ENCODE results near the gene HDAC4. TPM values are rescaled to one million over a fixed set of nuclear protein-coding genes. Genes with fewer than 3 reads are reported as not detected.

HDAC4 gene
- total and polyA plus RNA-seq, 9 of the 15 experiments (the other 6 are each of a cell fraction or from before 2014, with no cell fraction given) = 0.11 to 20.2 (median 4.0) TPM

GRCh38 chr2:239255218-239255617 lies 145.6 kb downstream of the HDAC4 start:
- no peaks in the 10 kb centered on the region for H3K36me3 ChIP-seq (ENCODE audit: control insufficient read depth, insufficient read depth, low read length)
- in situ Hi-C loops (cut with MboI) (no loop called here), intact Hi-C loops (cut with micrococcal nuclease) (no loop called here)
- H3K79me2 ChIP-seq (ENCODE audit: control insufficient read depth, insufficient read depth, low read length) = peaks cover 74% of the 10 kb centered on the region
- no peak overlapping the region for H3K4me2 ChIP-seq (ENCODE audit: insufficient read depth, low read length)
- DNase-seq (ENCODE audit: extremely low read depth in 1 of 4, low spot score in 3 of 4) (no peak), ATAC-seq (no peak), FAIRE-seq (no peak)
- 86% methylated on average over 4 of the region's 5 CpGs for WGBS (ENCODE audit: insufficient coverage, low coverage, missing lambda C conversion rate)
- peaks cover 15 to 30% of the 10 kb centered on the region in 2 experiments for H3K4me1 ChIP-seq (replicated peaks in 1 of 2; ENCODE audit: control insufficient read depth in 2 of 2, insufficient read depth in 2 of 2, low read length in 2 of 2)
- H2AFZ ChIP-seq (ENCODE audit: low read depth, low read length) = no peak overlapping the region
- no TSS peak for BruUV-seq (replicated peaks)
- no peaks in the 10 kb centered on the region for H3K27me3 ChIP-seq (ENCODE audit: control insufficient read depth in 2 of 2, insufficient read depth in 2 of 2, low read length in 2 of 2)
- H3K9me1 ChIP-seq (ENCODE audit: control insufficient read depth, insufficient read depth, low read length) = no peaks in the 10 kb centered on the region
- no peaks in the 10 kb centered on the region for H4K20me1 ChIP-seq (replicated peaks; ENCODE audit: control insufficient read depth, insufficient read depth, low read length)
- POLR2A ChIA-PET = interaction anchor here (0.6 kb wide), 1 partner anchor 136 kb away, joined by 3 read pairs; no protein-coding TSS in a partner anchor
- H3K4me3 ChIP-seq = no peak overlapping the region
- no peaks in the 10 kb centered on the region for H3K9me3 ChIP-seq (replicated peaks; ENCODE audit: control insufficient read depth, insufficient read depth, low read depth, low read length)
- H3K27ac ChIP-seq (ENCODE audit: extremely low read depth, low read depth, low read length) = no peak overlapping the region
- CTCF ChIA-PET (ENCODE audit: low intra/inter-chr PET ratio) = no interaction called here
- no peak overlapping the region for H3K9ac ChIP-seq (ENCODE audit: insufficient read depth in 1 of 2, low read depth in 2 of 2, low read length in 2 of 2)
- TF ChIP-seq POLR2AphosphoS2 (IDR thresholded peaks at IDR 0.05; ENCODE audit: low read length) = no peak
- no peak for TF ChIP-seq ZNF699 (CRISPR knock-in tag; IDR thresholded peaks at IDR 0.05; ENCODE audit: insufficient replicate concordance)
- TF ChIP-seq ZNF324 (CRISPR knock-in tag; IDR thresholded peaks at IDR 0.05) = no peak
- TF ChIP-seq, protein P1, sequence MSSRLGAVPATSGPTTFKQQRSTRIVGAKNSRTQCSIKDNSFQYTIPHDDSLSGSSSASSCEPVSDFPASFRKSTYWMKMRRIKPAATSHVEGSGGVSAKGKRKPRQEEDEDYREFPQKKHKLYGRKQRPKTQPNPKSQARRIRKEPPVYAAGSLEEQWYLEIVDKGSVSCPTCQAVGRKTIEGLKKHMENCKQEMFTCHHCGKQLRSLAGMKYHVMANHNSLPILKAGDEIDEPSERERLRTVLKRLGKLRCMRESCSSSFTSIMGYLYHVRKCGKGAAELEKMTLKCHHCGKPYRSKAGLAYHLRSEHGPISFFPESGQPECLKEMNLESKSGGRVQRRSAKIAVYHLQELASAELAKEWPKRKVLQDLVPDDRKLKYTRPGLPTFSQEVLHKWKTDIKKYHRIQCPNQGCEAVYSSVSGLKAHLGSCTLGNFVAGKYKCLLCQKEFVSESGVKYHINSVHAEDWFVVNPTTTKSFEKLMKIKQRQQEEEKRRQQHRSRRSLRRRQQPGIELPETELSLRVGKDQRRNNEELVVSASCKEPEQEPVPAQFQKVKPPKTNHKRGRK (tag; IDR thresholded peaks at IDR 0.05) = no peak
- no peak for TF ChIP-seq NCOA2 (IDR thresholded peaks at IDR 0.05; ENCODE audit: partially characterized antibody in 2 of 2)
- TF ChIP-seq BACH1 (tag; IDR thresholded peaks at IDR 0.05) = no peak
- no peak for TF ChIP-seq STAT6 (CRISPR knock-in tag; IDR thresholded peaks at IDR 0.05)
- no peak for TF ChIP-seq ZFP1 (CRISPR knock-in tag; IDR thresholded peaks at IDR 0.05)
- TF ChIP-seq, protein P2, sequence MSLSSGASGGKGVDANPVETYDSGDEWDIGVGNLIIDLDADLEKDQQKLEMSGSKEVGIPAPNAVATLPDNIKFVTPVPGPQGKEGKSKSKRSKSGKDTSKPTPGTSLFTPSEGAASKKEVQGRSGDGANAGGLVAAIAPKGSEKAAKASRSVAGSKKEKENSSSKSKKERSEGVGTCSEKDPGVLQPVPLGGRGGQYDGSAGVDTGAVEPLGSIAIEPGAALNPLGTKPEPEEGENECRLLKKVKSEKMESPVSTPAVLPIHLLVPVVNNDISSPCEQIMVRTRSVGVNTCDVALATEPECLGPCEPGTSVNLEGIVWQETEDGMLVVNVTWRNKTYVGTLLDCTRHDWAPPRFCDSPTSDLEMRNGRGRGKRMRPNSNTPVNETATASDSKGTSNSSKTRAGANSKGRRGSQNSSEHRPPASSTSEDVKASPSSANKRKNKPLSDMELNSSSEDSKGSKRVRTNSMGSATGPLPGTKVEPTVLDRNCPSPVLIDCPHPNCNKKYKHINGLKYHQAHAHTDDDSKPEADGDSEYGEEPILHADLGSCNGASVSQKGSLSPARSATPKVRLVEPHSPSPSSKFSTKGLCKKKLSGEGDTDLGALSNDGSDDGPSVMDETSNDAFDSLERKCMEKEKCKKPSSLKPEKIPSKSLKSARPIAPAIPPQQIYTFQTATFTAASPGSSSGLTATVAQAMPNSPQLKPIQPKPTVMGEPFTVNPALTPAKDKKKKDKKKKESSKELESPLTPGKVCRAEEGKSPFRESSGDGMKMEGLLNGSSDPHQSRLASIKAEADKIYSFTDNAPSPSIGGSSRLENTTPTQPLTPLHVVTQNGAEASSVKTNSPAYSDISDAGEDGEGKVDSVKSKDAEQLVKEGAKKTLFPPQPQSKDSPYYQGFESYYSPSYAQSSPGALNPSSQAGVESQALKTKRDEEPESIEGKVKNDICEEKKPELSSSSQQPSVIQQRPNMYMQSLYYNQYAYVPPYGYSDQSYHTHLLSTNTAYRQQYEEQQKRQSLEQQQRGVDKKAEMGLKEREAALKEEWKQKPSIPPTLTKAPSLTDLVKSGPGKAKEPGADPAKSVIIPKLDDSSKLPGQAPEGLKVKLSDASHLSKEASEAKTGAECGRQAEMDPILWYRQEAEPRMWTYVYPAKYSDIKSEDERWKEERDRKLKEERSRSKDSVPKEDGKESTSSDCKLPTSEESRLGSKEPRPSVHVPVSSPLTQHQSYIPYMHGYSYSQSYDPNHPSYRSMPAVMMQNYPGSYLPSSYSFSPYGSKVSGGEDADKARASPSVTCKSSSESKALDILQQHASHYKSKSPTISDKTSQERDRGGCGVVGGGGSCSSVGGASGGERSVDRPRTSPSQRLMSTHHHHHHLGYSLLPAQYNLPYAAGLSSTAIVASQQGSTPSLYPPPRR (CRISPR knock-in tag; IDR thresholded peaks at IDR 0.05; ENCODE audit: borderline replicate concordance) = no peak
